Measurements from ENCODE around the gene SMG5.
"Not testable (repeated sequence)": the region's sequence is repeated elsewhere in the genome, so short reads cannot be mapped to it uniquely, and the experiment has no call there.

- TF ChIP-seq CTCF (IDR thresholded peaks at IDR 0.05; ENCODE audit: poor library complexity); EZH2phosphoT487 (IDR thresholded peaks at IDR 0.05; ENCODE audit: low read depth, severe bottlenecking, unreplicated experiment); EZH2 (IDR thresholded peaks at IDR 0.05; ENCODE audit: borderline replicate concordance): not testable (repeated sequence)
These were observed 66.1 kb downstream of the SMG5 start for GRCh38 chr1:156216361-156217086.
